Raji (cell line): ENCODE results near the gene LGALS3.
A peak's percentile ranks its signal among the peaks of the same experiment; 100 is the strongest.

ENCODE experiments used
- POLR2A ChIP-seq: IDR thresholded peaks from 2 replicates; pipeline ENCODE4 v1.6.1; 2011; ENCODE audit warnings: low read depth, low read length, control low read depth; ENCODE audit not compliant: insufficient read depth

Gene LGALS3

DNA sequence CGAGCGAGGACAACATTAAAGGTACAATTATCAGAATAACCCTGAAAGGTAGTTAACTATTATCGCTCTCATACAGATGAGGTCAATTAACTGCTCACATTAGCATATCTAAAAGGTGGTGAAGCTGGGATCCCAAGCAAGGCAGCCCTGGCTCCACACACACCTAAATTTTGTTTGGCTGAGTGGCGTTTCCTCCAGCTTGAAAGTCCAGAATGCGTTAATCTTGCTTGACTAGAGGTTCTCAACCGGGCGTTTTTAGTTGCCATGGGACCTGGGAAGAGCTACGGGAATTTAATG is 61.8 kb downstream of the LGALS3 start:
- TF ChIP-seq POLR2A, result no peak

DNA sequence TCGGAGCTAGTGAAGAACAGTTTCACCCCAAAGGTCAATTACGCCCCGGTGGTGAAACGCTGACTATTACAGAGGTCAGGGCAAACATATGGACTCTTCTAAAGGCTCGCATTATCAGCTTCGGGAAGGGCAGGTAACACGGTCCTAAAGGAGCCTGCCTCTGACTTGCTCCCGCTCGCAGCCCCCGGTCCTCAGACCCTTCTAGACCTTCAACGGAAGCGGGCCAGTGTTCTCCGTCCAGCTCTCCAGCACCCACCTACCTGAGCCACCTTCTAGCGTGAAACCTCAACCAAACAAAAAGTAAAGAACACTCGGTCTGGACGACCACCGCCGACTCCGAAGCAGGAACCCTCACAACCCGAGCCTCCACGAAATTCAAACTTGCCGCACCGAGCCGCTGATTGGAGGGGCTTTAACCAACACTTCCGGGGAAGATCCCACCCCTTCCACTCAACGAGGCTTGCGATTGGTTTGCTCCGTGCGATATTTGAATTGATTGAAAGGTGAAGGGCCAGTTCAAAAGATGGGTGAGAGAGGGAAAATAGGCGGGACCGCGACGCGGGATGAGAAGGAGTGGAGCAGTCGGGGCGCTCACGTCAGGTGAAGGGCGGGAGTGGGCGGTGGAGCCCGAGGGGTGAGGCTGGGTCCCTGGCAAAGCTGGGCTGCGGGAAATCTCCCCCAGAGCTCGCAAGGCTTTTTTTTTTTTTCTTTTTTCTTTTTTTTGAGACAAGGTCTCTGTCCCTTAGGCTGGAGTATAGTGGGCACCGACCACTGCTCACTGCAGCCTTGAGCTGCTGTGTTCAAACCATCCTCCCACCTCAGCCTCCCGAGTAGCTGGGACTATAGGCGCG is 62.4 kb downstream of the LGALS3 start, which contains the start of gene DLGAP5:
TSS of gene DLGAP5 (minus strand) at position 383 of the 851 bp plus-strand sequence. CDS start 2,406 bp downstream, outside the sequence.
- peak; percentile 79 for TF ChIP-seq POLR2A

DNA sequence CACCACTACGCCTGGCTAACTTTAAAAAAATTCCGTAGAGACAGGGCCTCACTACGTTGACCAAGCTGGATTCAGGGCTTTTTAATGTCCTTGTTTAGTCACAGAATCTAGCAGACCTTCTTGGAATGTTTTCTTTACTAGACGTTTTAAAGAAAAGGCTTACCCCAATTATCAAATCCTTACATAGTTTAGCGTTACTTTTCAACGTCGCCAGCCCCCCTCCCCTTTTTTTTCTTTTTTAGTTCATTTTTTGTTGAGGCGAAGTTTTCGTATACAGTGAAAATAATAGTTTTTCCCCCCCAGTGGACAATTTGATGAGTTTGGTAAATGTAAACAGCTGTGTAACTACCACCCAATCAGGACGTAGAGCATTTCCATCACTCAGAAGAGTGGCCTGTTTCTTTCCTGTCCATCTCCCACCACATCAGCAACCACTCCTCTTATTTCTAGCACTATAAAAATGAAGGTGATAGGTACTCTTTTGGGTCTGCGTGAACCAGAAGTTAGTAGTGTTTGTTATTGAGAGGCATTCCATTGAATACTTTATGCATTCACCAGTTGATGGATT is 63.1 kb downstream of the LGALS3 start:
- no peak for TF ChIP-seq POLR2A

- no peak for TF ChIP-seq POLR2A
Measured at GRCh38 chr14:55194656-55195355, 65.8 kb downstream of the LGALS3 start.
